GM18520 (cell line): ENCODE data around the gene C3orf22.
"Not testable (repeated sequence)": the region's sequence is repeated elsewhere in the genome, so short reads cannot be mapped to it uniquely, and the experiment has no call there.

Source experiments
- ATAC-seq: cut with Tn5 transposase; IDR thresholded peaks from one replicate; pipeline ENCODE4 v1.9.1; 2021; ENCODE audit not compliant: unreplicated experiment

Gene C3orf22

GRCh38 chr3:126544596-126545281 is 14.0 kb downstream of the C3orf22 start:
- no peak for ATAC-seq

- ATAC-seq, result no peak
Observed at GRCh38 chr3:126543457-126544061, 15.2 kb downstream of the C3orf22 start.

GRCh38 chr3:126542340-126543241 is 16.1 kb downstream of the C3orf22 start:
- ATAC-seq, result no peak

- ATAC-seq, result no peak
Observed at GRCh38 chr3:126541628-126542339, 16.9 kb downstream of the C3orf22 start.

GRCh38 chr3:126540951-126541627 is 17.6 kb downstream of the C3orf22 start:
- ATAC-seq, result no peak

GRCh38 chr3:126540342-126540849 is 18.3 kb downstream of the C3orf22 start:
- no peak for ATAC-seq

GRCh38 chr3:126539558-126540250 is 19.0 kb downstream of the C3orf22 start:
- no peak for ATAC-seq

GRCh38 chr3:126538966-126539365 is 19.8 kb downstream of the C3orf22 start:
- ATAC-seq, result no peak

GRCh38 chr3:126538316-126538715 is 20.4 kb downstream of the C3orf22 start:
- ATAC-seq, result no peak

GRCh38 chr3:126537730-126538281 is 20.9 kb downstream of the C3orf22 start:
- ATAC-seq, result no peak

GRCh38 chr3:126537116-126537729 is 21.5 kb downstream of the C3orf22 start:
- ATAC-seq, result no peak

- ATAC-seq, result no peak
Observed at GRCh38 chr3:126536126-126536525, 22.6 kb downstream of the C3orf22 start.

GRCh38 chr3:126535636-126536035 is 23.1 kb downstream of the C3orf22 start:
- ATAC-seq, result no peak

- ATAC-seq, result not testable (repeated sequence)
Observed at GRCh38 chr3:126534716-126535115, 24.0 kb downstream of the C3orf22 start.

- no peak for ATAC-seq
Observed at GRCh38 chr3:126533506-126533905, 25.2 kb downstream of the C3orf22 start.

GRCh38 chr3:126531051-126531330 is 27.7 kb downstream of the C3orf22 start:
- no peak for ATAC-seq

GRCh38 chr3:126530171-126531050 is 28.3 kb downstream of the C3orf22 start:
- no peak for ATAC-seq

- no peak for ATAC-seq
Observed at GRCh38 chr3:126529585-126530170, 29.1 kb downstream of the C3orf22 start.
